PFSK-1 (cell line): Measurements from ENCODE around the gene LRMDA.

ENCODE experiments used
- FOXP2 ChIP-seq: optimal IDR thresholded peaks from 2 replicates; pipeline ENCODE3; 2011; ENCODE audit warnings: borderline replicate concordance, control low read depth, inconsistent platforms; ENCODE audit not compliant: insufficient read depth; ENCODE audit errors: extremely low read length, extremely low read depth
- POLR2AphosphoS5 ChIP-seq: IDR thresholded peaks from 2 replicates; pipeline ENCODE4 v1.6.1; 2012; ENCODE audit warnings: low read depth, mild to moderate bottlenecking, control low read depth, low read length, moderate library complexity
- SIN3A ChIP-seq: IDR thresholded peaks from 2 replicates; pipeline ENCODE4 v1.6.1; 2012; ENCODE audit warnings: mild to moderate bottlenecking, low read length, moderate library complexity, borderline replicate concordance; ENCODE audit not compliant: insufficient read depth
- TAF1 ChIP-seq: IDR thresholded peaks from 2 replicates; pipeline ENCODE4 v1.6.1; 2012; ENCODE audit warnings: low read length, control low read depth, borderline replicate concordance; ENCODE audit not compliant: insufficient read depth
- TF ChIP-seq, protein P1 (sequence below), 2 experiments: IDR thresholded peaks; 2 replicates each; pipeline versions ENCODE4 v1.6.1 to v1.8.0; 2011 to 2012; ENCODE audit warnings: low read depth in 2 of 2, low read length in 2 of 2, control low read depth in 1 of 2, inconsistent platforms in 1 of 2, mild to moderate bottlenecking in 1 of 2, moderate library complexity in 1 of 2; ENCODE audit not compliant: insufficient read depth in 1 of 2

The LRMDA gene

DNA sequence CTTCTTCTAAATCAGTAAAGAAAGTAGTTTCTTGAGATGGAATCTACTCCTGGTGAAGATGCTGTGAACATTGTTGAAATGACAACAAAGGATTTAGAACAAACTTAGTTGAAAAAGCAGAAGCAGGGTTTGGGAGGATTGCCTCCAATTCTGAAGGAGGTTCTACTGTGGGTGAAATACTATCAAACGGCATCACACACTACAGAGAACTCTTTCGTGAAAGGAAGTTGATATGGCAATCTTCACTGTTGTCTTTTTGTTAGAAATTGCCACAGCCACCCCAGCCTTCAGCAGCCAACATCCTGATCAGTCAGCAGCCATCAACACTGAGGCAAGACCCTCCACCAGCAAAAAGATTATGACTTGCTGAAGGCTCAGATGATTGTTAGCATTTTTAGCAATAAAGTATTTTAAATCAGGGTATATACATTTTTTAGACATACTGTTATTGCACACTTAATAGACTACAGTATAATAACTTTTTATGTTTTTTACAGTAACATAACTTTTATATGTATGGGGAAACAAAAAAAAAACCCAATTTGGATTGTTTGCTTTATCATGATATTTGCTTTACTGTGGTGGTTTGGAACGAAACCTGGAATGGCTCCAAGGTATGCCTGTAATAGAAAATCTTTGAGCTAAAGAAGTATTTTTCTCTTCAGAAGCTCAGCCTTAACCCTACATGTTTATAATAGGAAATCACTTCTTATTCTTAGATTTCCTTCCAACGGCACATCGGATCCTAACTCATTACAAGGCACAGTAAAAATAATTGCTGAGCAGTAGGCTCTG is 257.3 kb downstream of the LRMDA start:
- TF ChIP-seq POLR2AphosphoS5 (no peak), SIN3A (no peak), TAF1 (no peak), FOXP2 (no peak)
- TF ChIP-seq, protein P1, sequence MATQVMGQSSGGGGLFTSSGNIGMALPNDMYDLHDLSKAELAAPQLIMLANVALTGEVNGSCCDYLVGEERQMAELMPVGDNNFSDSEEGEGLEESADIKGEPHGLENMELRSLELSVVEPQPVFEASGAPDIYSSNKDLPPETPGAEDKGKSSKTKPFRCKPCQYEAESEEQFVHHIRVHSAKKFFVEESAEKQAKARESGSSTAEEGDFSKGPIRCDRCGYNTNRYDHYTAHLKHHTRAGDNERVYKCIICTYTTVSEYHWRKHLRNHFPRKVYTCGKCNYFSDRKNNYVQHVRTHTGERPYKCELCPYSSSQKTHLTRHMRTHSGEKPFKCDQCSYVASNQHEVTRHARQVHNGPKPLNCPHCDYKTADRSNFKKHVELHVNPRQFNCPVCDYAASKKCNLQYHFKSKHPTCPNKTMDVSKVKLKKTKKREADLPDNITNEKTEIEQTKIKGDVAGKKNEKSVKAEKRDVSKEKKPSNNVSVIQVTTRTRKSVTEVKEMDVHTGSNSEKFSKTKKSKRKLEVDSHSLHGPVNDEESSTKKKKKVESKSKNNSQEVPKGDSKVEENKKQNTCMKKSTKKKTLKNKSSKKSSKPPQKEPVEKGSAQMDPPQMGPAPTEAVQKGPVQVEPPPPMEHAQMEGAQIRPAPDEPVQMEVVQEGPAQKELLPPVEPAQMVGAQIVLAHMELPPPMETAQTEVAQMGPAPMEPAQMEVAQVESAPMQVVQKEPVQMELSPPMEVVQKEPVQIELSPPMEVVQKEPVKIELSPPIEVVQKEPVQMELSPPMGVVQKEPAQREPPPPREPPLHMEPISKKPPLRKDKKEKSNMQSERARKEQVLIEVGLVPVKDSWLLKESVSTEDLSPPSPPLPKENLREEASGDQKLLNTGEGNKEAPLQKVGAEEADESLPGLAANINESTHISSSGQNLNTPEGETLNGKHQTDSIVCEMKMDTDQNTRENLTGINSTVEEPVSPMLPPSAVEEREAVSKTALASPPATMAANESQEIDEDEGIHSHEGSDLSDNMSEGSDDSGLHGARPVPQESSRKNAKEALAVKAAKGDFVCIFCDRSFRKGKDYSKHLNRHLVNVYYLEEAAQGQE (IDR thresholded peaks at IDR 0.05; ENCODE audit: insufficient read depth in 1 of 2, low read depth in 2 of 2, low read length in 2 of 2), result no peak

- TF ChIP-seq, protein P1 (IDR thresholded peaks at IDR 0.05; ENCODE audit: insufficient read depth in 1 of 2, low read depth in 2 of 2, low read length in 2 of 2), result no peak
- TF ChIP-seq FOXP2, result no peak
- no peak for TF ChIP-seq TAF1
- no peak for TF ChIP-seq SIN3A
- no peak for TF ChIP-seq POLR2AphosphoS5
Observed at GRCh38 chr10:75693489-75693888, 262.1 kb downstream of the LRMDA start.

- TF ChIP-seq FOXP2 (no peak), TAF1 (no peak), SIN3A (no peak), POLR2AphosphoS5 (no peak)
- TF ChIP-seq, protein P1 (IDR thresholded peaks at IDR 0.05; ENCODE audit: insufficient read depth in 1 of 2, low read depth in 2 of 2, low read length in 2 of 2), result no peak
Observed at GRCh38 chr10:75694269-75694668, 262.8 kb downstream of the LRMDA start.

DNA sequence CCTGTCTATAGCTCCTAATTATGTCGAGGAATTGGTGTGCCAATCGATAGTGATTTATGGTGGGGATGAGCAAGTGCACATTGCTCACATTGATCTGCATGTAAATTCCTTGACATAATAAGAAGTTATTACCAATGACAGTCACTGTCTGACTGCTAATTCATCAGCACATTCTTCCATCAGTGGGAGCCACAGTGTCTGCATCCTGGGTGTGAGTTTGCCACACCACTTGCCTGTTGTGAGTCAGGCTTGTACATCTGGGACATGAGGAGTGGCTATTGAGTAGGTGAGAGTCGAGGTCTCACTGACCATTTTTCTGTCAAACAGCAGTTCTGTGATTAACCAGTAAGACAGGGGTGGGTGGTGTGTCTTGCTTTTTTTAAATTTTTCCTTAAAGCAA is 263.4 kb downstream of the LRMDA start:
- TF ChIP-seq SIN3A (no peak), FOXP2 (no peak), POLR2AphosphoS5 (no peak), TAF1 (no peak)
- TF ChIP-seq, protein P1 (IDR thresholded peaks at IDR 0.05; ENCODE audit: insufficient read depth in 1 of 2, low read depth in 2 of 2, low read length in 2 of 2), result no peak

DNA sequence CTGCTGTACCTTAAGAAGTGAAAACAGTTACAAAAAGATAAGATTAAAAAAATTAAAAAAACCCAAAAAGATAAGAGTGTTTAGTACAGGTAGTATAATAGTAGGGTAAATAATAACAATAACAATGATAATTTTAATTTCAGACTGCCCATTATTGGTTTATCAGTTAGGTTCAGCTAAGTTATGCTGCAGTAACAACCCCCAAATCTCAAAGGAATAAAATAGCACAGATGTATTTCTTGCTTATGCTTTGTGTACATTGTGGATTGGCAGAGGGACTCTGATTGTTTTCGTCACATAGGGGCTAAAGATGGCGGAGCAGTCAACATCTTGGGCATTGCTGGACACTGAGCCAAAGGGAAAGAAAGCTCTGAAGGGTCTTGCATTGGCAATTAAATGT is 264.6 kb downstream of the LRMDA start:
- no peak for TF ChIP-seq TAF1
- no peak for TF ChIP-seq FOXP2
- no peak for TF ChIP-seq SIN3A
- no peak for TF ChIP-seq POLR2AphosphoS5
- TF ChIP-seq, protein P1 (IDR thresholded peaks at IDR 0.05; ENCODE audit: insufficient read depth in 1 of 2, low read depth in 2 of 2, low read length in 2 of 2), result no peak
